PC-3 (cell line): Measurements from ENCODE around the gene PTPRA. TPM values are rescaled to one million over a fixed set of nuclear protein-coding genes. Genes with fewer than 3 reads are reported as not detected.
"Not testable (repeated sequence)": the region's sequence is repeated elsewhere in the genome, so short reads cannot be mapped to it uniquely, and the experiment has no call there.

Experiments
- ATAC-seq: fragments of 200-7000 bp; cut with Tn5 transposase; 2 replicates; pipeline ENCODE4 v1.9.1; 2020; ENCODE audit warnings: mild to moderate bottlenecking, moderate library complexity
- BruUV-seq: library from RNA; stranded (reverse); fragments of 400-500 nt; replicated peaks from 2 replicates; lab custom pipeline; 2021; lab: Mats Ljungman, UMichigan
- CTCF ChIA-PET: fragments of 300-600 bp; sonication (Branson Sonifier 250); formaldehyde crosslinking; loops from one replicate; lab custom pipeline; 2022; ENCODE audit warnings: antibody characterized with exemption; lab: Charles Lee
- POLR2A ChIA-PET: fragments of 300-600 bp; sonication (Branson Sonifier 250); formaldehyde crosslinking; loops from one replicate; lab custom pipeline; 2022; ENCODE audit warnings: antibody characterized with exemption; ENCODE audit not compliant: unreplicated experiment; lab: Charles Lee
- DNase-seq: peaks from one replicate; pipeline ENCODE4 v3.0.0-alpha.2; 2015
- H2AFZ ChIP-seq: fragments of 300-600 bp; sonication (generic); 2 replicates; pipeline ENCODE4 v1.6.0; 2016; ENCODE audit warnings: antibody characterized with exemption, low read length
- H3F3A ChIP-seq: fragments of 300-600 bp; sonication (generic); one replicate; pipeline ENCODE4 v1.6.0; 2017; ENCODE audit warnings: antibody characterized with exemption, low read length, control low read depth, mild to moderate bottlenecking; ENCODE audit not compliant: unreplicated experiment
- H3K27ac ChIP-seq: fragments of 300-600 bp; sonication (generic); 2 replicates; pipeline ENCODE4 v1.5.1; 2016; ENCODE audit warnings: mild to moderate bottlenecking, low read length
- H3K27me3 ChIP-seq: fragments of 300-600 bp; sonication (generic); 2 replicates; pipeline ENCODE4 v1.6.1; 2016; ENCODE audit warnings: low read length, mixed read lengths
- H3K36me3 ChIP-seq: fragments of 300-600 bp; sonication (generic); 2 replicates; pipeline ENCODE4 v1.6.1; 2016; ENCODE audit warnings: low read depth, mixed run types, low read length, mixed read lengths
- H3K4me1 ChIP-seq: fragments of 300-600 bp; sonication (generic); 2 replicates; pipeline ENCODE4 v1.5.1; 2016; ENCODE audit warnings: low read length; ENCODE audit not compliant: insufficient read depth
- H3K4me2 ChIP-seq: fragments of 300-600 bp; sonication (generic); 2 replicates; pipeline ENCODE4 v1.6.0; 2016; ENCODE audit warnings: low read length
- H3K4me3 ChIP-seq: fragments of 300-600 bp; sonication (generic); 2 replicates; pipeline ENCODE4 v1.5.1; 2016; ENCODE audit warnings: mild to moderate bottlenecking, low read length, mixed read lengths
- H3K79me2 ChIP-seq: fragments of 300-600 bp; sonication (generic); 2 replicates; pipeline ENCODE4 v1.6.1; 2017; ENCODE audit warnings: low read length, mixed read lengths
- H3K9ac ChIP-seq: fragments of 300-600 bp; sonication (generic); 2 replicates; pipeline ENCODE4 v1.6.0; 2016; ENCODE audit warnings: mild to moderate bottlenecking, low read length
- H3K9me2 ChIP-seq: fragments of 300-600 bp; sonication (generic); replicated peaks from 2 replicates; pipeline ENCODE4 v1.6.1; 2016; ENCODE audit warnings: mixed run types, low read length, mixed read lengths
- H3K9me3 ChIP-seq: fragments of 300-600 bp; sonication (generic); 2 replicates; pipeline ENCODE4 v1.6.1; 2016; ENCODE audit warnings: low read length, mixed read lengths
- H4K20me1 ChIP-seq: fragments of 300-600 bp; sonication (generic); 2 replicates; pipeline ENCODE4 v1.6.1; 2016; ENCODE audit warnings: low read length, mixed read lengths
- EZH2 ChIP-seq: fragments of 300-600 bp; sonication (generic); IDR thresholded peaks from one replicate; pipeline ENCODE4 v1.6.1; 2017; ENCODE audit warnings: antibody characterized with exemption, mild to moderate bottlenecking, low read length; ENCODE audit not compliant: unreplicated experiment
- EZH2phosphoT487 ChIP-seq: fragments of 300-600 bp; sonication (generic); IDR thresholded peaks from 2 replicates; pipeline ENCODE4 v1.6.1; 2018; ENCODE audit warnings: mild to moderate bottlenecking, antibody characterized with exemption, low read length, borderline replicate concordance
- intact Hi-C: fragments of 100-400 bp; cut with micrococcal nuclease; formaldehyde crosslinking; loops from 2 replicates; pipeline ENCODE4 v1.9.0; 2023
- total RNA-seq: library from RNA; depleted of rRNA; stranded (reverse); fragments of >200 nt; gene quantifications from 2 replicates; pipeline ENCODE4 v1.2.3, GENCODE V29; 2014
- TF ChIP-seq, protein P1 (sequence below): fragments of 300-600 bp; sonication (generic); conservative IDR thresholded peaks from 2 replicates; pipeline ENCODE4 v1.5.1; 2017; ENCODE audit warnings: antibody characterized with exemption, low read depth, mild to moderate bottlenecking, low read length

PTPRA gene
- total RNA-seq, 1 experiment from 2014 or later: 35.0 TPM

DNA sequence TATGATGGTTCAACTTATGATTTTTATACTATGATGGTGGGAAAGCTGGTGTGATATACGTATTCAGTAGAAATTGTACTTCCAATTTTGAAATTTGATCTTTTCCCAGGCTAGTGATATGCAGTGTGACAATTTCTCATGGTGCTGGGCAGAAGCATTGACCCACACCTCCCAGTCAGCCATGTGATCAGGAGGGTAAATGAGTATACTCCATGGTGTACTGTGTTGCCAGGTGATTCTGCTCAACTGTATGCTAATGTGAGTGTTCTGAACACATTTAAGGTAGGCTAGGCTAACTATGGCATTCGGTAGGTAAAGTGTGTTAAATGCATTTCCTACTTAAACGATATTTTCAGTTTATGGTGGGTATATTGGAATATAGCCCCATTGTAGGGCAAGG, 19.1 kb downstream of the PTPRA start:
- TF ChIP-seq EZH2 (no peak), EZH2phosphoT487 (no peak)
- TF ChIP-seq, protein P1, sequence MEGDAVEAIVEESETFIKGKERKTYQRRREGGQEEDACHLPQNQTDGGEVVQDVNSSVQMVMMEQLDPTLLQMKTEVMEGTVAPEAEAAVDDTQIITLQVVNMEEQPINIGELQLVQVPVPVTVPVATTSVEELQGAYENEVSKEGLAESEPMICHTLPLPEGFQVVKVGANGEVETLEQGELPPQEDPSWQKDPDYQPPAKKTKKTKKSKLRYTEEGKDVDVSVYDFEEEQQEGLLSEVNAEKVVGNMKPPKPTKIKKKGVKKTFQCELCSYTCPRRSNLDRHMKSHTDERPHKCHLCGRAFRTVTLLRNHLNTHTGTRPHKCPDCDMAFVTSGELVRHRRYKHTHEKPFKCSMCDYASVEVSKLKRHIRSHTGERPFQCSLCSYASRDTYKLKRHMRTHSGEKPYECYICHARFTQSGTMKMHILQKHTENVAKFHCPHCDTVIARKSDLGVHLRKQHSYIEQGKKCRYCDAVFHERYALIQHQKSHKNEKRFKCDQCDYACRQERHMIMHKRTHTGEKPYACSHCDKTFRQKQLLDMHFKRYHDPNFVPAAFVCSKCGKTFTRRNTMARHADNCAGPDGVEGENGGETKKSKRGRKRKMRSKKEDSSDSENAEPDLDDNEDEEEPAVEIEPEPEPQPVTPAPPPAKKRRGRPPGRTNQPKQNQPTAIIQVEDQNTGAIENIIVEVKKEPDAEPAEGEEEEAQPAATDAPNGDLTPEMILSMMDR: no peak
- H3K9me2 ChIP-seq: no peaks in the 10 kb centered on the region
- no peak overlapping the region for H3K27ac ChIP-seq
- no peak overlapping the region for H3K4me2 ChIP-seq
- ChIA-PET POLR2A (no interaction called here), CTCF (no interaction called here)
- intact Hi-C loops: no loop called here
- ATAC-seq: no peak
- peaks cover 93% of the 10 kb centered on the region for H3K79me2 ChIP-seq
- DNase-seq: no peak
- H2AFZ ChIP-seq: no peak overlapping the region
- peaks cover 8% of the 10 kb centered on the region for H3K4me1 ChIP-seq
- H3K9ac ChIP-seq: no peak overlapping the region
- H3K36me3 ChIP-seq: no peaks in the 10 kb centered on the region
- peaks cover 15% of the 10 kb centered on the region; the same call in 1 of the 2 replicates for H4K20me1 ChIP-seq
- H3K27me3 ChIP-seq: no peaks in the 10 kb centered on the region
- H3K4me3 ChIP-seq: no peak overlapping the region
- no peaks in the 10 kb centered on the region for H3F3A ChIP-seq
- BruUV-seq: no TSS peak
- no peaks in the 10 kb centered on the region for H3K9me3 ChIP-seq

DNA sequence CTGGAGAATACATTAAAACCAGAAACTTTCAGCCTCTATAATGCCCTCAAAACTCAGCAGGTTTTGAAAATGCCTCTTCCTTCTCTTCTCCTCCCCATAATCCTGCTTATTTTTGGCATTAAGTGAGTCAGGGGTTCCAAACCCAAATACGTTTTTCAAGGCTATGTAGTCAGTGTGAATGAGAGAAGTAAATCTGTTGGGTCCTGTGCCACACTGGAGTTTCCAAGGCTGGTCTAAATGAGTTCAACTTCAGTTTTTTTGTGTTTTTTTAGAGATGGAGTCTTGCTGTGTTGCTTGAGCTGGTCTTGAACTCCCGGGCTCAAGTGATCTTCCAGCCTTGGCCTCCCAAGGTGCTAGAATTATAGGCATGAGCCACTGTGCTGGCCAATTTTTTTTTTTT, 20.9 kb downstream of the PTPRA start:
- H3F3A ChIP-seq: no peaks in the 10 kb centered on the region
- ChIA-PET POLR2A (no interaction called here), CTCF (no interaction called here)
- H3K4me2 ChIP-seq: no peak overlapping the region
- DNase-seq: no peak
- no TSS peak for BruUV-seq
- H3K36me3 ChIP-seq: no peaks in the 10 kb centered on the region
- no peak overlapping the region for H2AFZ ChIP-seq
- intact Hi-C loops: no loop called here
- H3K9me2 ChIP-seq: no peaks in the 10 kb centered on the region
- no peak for ATAC-seq
- peaks cover 8% of the 10 kb centered on the region for H3K4me1 ChIP-seq
- H3K79me2 ChIP-seq: peaks cover 80% of the 10 kb centered on the region
- no peak overlapping the region for H3K4me3 ChIP-seq
- peaks cover 9% of the 10 kb centered on the region; the same call in 1 of the 2 replicates for H4K20me1 ChIP-seq
- TF ChIP-seq, protein P1: no peak
- TF ChIP-seq EZH2: no peak
- H3K27ac ChIP-seq: no peak overlapping the region
- H3K9me3 ChIP-seq: no peaks in the 10 kb centered on the region
- no peak overlapping the region for H3K9ac ChIP-seq
- H3K27me3 ChIP-seq: no peaks in the 10 kb centered on the region

DNA sequence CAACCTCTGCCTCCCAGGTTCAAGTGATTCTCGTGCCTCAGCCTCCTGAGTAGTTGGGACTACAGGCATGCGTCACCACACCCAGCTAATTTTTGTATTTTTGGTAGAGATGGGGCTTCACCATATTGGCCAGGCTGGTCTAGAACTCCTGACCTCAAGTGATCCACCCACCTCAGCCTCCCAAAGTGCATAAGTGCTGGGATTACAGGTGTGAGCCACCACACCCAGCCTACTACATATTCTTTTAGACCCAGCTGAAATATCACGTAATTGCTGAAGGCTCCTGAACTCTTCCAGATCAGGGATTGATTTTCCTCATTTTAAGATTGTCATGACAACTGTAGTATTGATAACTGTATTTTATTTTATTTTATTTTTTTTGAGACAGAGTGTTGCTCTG, 21.9 kb downstream of the PTPRA start:
- H3K4me1 ChIP-seq, H2AFZ ChIP-seq, H4K20me1 ChIP-seq, H3K9me2 ChIP-seq, BruUV-seq, H3F3A ChIP-seq, H3K9me3 ChIP-seq, H3K9ac ChIP-seq, CTCF ChIA-PET, H3K4me3 ChIP-seq, H3K4me2 ChIP-seq, H3K36me3 ChIP-seq, DNase-seq, intact Hi-C loops, ATAC-seq, H3K27ac ChIP-seq, H3K27me3 ChIP-seq, POLR2A ChIA-PET: not testable (repeated sequence)
- peaks cover 71% of the 10 kb centered on the region for H3K79me2 ChIP-seq
